ENCODE results near the gene CAMKK2.

Gene CAMKK2

GRCh38 chr12:121238086-121238485, 58.4 kb downstream of the CAMKK2 start:
- H3F3A ChIP-seq (ENCODE audit: low read depth), result no peaks in the 10 kb centered on the region
- H3K4me1 ChIP-seq (ENCODE audit: insufficient read depth, low read length, poor library complexity, severe bottlenecking), result peaks cover 40% of the 10 kb centered on the region
- no peaks in the 10 kb centered on the region for H3K9me2 ChIP-seq (replicated peaks; ENCODE audit: low read depth, low read length)
- H3K9me3 ChIP-seq (ENCODE audit: insufficient read depth, low read depth, low read length), result no peaks in the 10 kb centered on the region
- H3K27me3 ChIP-seq (ENCODE audit: insufficient read depth, low read length, poor library complexity, severe bottlenecking), result no peaks in the 10 kb centered on the region
- H3K4me2 ChIP-seq (ENCODE audit: low read depth, low read length, poor library complexity, severe bottlenecking), result peak overlapping the region; percentile 80
- no peaks in the 10 kb centered on the region for H3K36me3 ChIP-seq (ENCODE audit: insufficient read depth, low read length)
- no peaks in the 10 kb centered on the region for H3K79me2 ChIP-seq (ENCODE audit: insufficient read depth, low read length)
- no peak overlapping the region for H2AFZ ChIP-seq (ENCODE audit: low read length)
- no peaks in the 10 kb centered on the region for H4K20me1 ChIP-seq (ENCODE audit: insufficient read depth, low read length, poor library complexity, severe bottlenecking)
- TF ChIP-seq EZH2phosphoT487 (IDR thresholded peaks at IDR 0.05; ENCODE audit: borderline replicate concordance) (no peak), CTCF (conservative IDR thresholded peaks at IDR 0.05; ENCODE audit: low read length) (no peak)
- peak overlapping the region; percentile 60 for H3K4me3 ChIP-seq (ENCODE audit: low read length, poor library complexity, severe bottlenecking)
- peak overlapping the region; percentile 76 for H3K9ac ChIP-seq (ENCODE audit: low read depth, low read length, poor library complexity, severe bottlenecking)

GRCh38 chr12:121237415-121237814, 59.1 kb downstream of the CAMKK2 start:
- Histone ChIP-seq H3F3A (ENCODE audit: low read depth) (no peaks in the 10 kb centered on the region), H3K9me2 (replicated peaks; ENCODE audit: low read depth, low read length) (no peaks in the 10 kb centered on the region), H4K20me1 (ENCODE audit: insufficient read depth, low read length, poor library complexity, severe bottlenecking) (no peaks in the 10 kb centered on the region), H3K9ac (ENCODE audit: low read depth, low read length, poor library complexity, severe bottlenecking) (no peak overlapping the region), H3K9me3 (ENCODE audit: insufficient read depth, low read depth, low read length) (no peaks in the 10 kb centered on the region), H3K4me3 (ENCODE audit: low read length, poor library complexity, severe bottlenecking) (no peak overlapping the region), H3K36me3 (ENCODE audit: insufficient read depth, low read length) (no peaks in the 10 kb centered on the region), H3K4me1 (ENCODE audit: insufficient read depth, low read length, poor library complexity, severe bottlenecking) (peaks cover 40% of the 10 kb centered on the region), H2AFZ (ENCODE audit: low read length) (no peak overlapping the region), H3K4me2 (ENCODE audit: low read depth, low read length, poor library complexity, severe bottlenecking) (no peak overlapping the region), H3K27me3 (ENCODE audit: insufficient read depth, low read length, poor library complexity, severe bottlenecking) (no peaks in the 10 kb centered on the region), H3K79me2 (ENCODE audit: insufficient read depth, low read length) (no peaks in the 10 kb centered on the region)
- TF ChIP-seq CTCF (conservative IDR thresholded peaks at IDR 0.05; ENCODE audit: low read length) (no peak), EZH2phosphoT487 (IDR thresholded peaks at IDR 0.05; ENCODE audit: borderline replicate concordance) (no peak)

GRCh38 chr12:121236776-121237175, 59.7 kb downstream of the CAMKK2 start:
- Histone ChIP-seq H3K9ac (ENCODE audit: low read depth, low read length, poor library complexity, severe bottlenecking) (no peak overlapping the region), H3K9me2 (replicated peaks; ENCODE audit: low read depth, low read length) (no peaks in the 10 kb centered on the region), H3K4me3 (ENCODE audit: low read length, poor library complexity, severe bottlenecking) (no peak overlapping the region), H3K4me1 (ENCODE audit: insufficient read depth, low read length, poor library complexity, severe bottlenecking) (peaks cover 40% of the 10 kb centered on the region), H3K36me3 (ENCODE audit: insufficient read depth, low read length) (no peaks in the 10 kb centered on the region), H3K9me3 (ENCODE audit: insufficient read depth, low read depth, low read length) (no peaks in the 10 kb centered on the region), H3K79me2 (ENCODE audit: insufficient read depth, low read length) (no peaks in the 10 kb centered on the region), H4K20me1 (ENCODE audit: insufficient read depth, low read length, poor library complexity, severe bottlenecking) (no peaks in the 10 kb centered on the region), H3K4me2 (ENCODE audit: low read depth, low read length, poor library complexity, severe bottlenecking) (no peak overlapping the region), H3F3A (ENCODE audit: low read depth) (no peaks in the 10 kb centered on the region), H3K27me3 (ENCODE audit: insufficient read depth, low read length, poor library complexity, severe bottlenecking) (no peaks in the 10 kb centered on the region), H2AFZ (ENCODE audit: low read length) (no peak overlapping the region)
- TF ChIP-seq EZH2phosphoT487 (IDR thresholded peaks at IDR 0.05; ENCODE audit: borderline replicate concordance) (no peak), CTCF (conservative IDR thresholded peaks at IDR 0.05; ENCODE audit: low read length) (no peak)
